SK-N-SH treated with all-trans-retinoic acid at 6 μM for 48 hours (cell line): Measurements from ENCODE around the gene RNASE7.

Source experiments
- ESRRG ChIP-seq: fragments of 250-450 bp; sonication (Bioruptor Pico); IDR thresholded peaks from 2 replicates; pipeline ENCODE4 v1.6.1; 2021; ENCODE audit warnings: mild to moderate bottlenecking
- RARB ChIP-seq: fragments of 250-450 bp; sonication (Bioruptor Pico); IDR thresholded peaks from 2 replicates; pipeline ENCODE4 v1.8.0; 2021; ENCODE audit warnings: mild to moderate bottlenecking, moderate library complexity
- ZNF8 ChIP-seq: fragments of 450-650 bp; formaldehyde crosslinking; IDR thresholded peaks from 2 replicates; pipeline ENCODE4 v1.5.0; 2020; ENCODE audit warnings: mild to moderate bottlenecking, moderate library complexity
- TF ChIP-seq, protein P1 (sequence below): fragments of 250-450 bp; sonication (Bioruptor Pico); IDR thresholded peaks from 2 replicates; pipeline ENCODE4 v1.5.1; 2021; ENCODE audit warnings: mild to moderate bottlenecking, moderate library complexity
- TF ChIP-seq, protein P2 (sequence below): fragments of 250-450 bp; sonication (Bioruptor Pico); IDR thresholded peaks from 2 replicates; pipeline ENCODE4 v1.5.0; 2020; ENCODE audit warnings: mild to moderate bottlenecking, moderate library complexity

DNA sequence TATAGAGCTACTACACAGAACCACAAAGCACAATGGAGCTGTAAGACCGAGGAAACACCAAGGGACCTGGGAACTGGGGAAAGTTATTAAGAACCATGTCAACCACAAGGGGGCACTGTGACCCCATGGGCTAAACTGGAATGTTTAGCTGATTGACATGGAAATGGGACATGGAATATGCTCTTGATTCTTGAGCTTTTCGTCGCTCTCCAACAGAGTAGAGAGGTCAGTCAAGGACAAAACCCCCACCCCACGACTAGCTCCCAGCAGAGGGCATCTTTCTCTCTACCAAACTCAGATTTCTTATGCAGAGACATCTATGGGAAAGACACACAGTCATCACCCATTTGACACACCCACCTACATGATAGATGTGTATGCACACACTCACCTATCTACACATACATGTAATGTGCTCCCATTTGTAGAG is 27.4 kb upstream of the RNASE7 start:
- TF ChIP-seq RARB (CRISPR knock-in tag) (no peak), ZNF8 (CRISPR knock-in tag) (no peak), ESRRG (CRISPR knock-in tag) (no peak)
- TF ChIP-seq, protein P1, sequence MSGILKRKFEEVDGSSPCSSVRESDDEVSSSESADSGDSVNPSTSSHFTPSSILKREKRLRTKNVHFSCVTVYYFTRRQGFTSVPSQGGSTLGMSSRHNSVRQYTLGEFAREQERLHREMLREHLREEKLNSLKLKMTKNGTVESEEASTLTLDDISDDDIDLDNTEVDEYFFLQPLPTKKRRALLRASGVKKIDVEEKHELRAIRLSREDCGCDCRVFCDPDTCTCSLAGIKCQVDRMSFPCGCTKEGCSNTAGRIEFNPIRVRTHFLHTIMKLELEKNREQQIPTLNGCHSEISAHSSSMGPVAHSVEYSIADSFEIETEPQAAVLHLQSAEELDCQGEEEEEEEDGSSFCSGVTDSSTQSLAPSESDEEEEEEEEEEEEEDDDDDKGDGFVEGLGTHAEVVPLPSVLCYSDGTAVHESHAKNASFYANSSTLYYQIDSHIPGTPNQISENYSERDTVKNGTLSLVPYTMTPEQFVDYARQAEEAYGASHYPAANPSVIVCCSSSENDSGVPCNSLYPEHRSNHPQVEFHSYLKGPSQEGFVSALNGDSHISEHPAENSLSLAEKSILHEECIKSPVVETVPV (CRISPR knock-in tag): no peak
- TF ChIP-seq, protein P2, sequence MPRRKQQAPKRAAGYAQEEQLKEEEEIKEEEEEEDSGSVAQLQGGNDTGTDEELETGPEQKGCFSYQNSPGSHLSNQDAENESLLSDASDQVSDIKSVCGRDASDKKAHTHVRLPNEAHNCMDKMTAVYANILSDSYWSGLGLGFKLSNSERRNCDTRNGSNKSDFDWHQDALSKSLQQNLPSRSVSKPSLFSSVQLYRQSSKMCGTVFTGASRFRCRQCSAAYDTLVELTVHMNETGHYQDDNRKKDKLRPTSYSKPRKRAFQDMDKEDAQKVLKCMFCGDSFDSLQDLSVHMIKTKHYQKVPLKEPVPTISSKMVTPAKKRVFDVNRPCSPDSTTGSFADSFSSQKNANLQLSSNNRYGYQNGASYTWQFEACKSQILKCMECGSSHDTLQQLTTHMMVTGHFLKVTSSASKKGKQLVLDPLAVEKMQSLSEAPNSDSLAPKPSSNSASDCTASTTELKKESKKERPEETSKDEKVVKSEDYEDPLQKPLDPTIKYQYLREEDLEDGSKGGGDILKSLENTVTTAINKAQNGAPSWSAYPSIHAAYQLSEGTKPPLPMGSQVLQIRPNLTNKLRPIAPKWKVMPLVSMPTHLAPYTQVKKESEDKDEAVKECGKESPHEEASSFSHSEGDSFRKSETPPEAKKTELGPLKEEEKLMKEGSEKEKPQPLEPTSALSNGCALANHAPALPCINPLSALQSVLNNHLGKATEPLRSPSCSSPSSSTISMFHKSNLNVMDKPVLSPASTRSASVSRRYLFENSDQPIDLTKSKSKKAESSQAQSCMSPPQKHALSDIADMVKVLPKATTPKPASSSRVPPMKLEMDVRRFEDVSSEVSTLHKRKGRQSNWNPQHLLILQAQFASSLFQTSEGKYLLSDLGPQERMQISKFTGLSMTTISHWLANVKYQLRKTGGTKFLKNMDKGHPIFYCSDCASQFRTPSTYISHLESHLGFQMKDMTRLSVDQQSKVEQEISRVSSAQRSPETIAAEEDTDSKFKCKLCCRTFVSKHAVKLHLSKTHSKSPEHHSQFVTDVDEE: no peak
